HG03558 (cell line): Measurements from ENCODE around the gene SASS6.

Source experiments
- ATAC-seq: cut with Tn5 transposase; IDR thresholded peaks from one replicate; pipeline ENCODE4 v1.9.1; 2021; ENCODE audit warnings: moderate number of reproducible peaks; ENCODE audit not compliant: unreplicated experiment; ENCODE audit errors: extremely low read depth

SASS6 gene

GRCh38 chr1:100109554-100110066, 23.1 kb downstream of the SASS6 start:
- no peak for ATAC-seq

GRCh38 chr1:100107696-100108095, 25.0 kb downstream of the SASS6 start:
- ATAC-seq: no peak

DNA sequence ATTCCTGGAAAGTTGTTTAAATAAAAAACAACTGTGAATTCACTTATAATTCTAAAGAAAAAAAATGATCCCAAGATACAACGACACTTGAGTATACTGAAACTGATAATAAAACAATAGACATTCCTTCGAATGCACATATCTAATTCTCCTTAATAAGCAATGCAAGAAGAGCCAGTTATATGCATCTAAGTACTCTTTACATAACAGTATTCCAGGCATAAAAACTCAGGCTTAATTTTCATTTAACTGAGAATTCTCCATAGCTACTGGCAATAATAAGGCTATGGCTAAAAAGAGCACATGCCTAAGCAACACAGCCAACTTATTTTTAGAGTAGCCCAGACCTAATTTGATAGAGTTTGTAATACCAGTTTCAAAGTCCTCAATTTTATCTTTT, 31.2 kb downstream of the SASS6 start:
- no peak for ATAC-seq

DNA sequence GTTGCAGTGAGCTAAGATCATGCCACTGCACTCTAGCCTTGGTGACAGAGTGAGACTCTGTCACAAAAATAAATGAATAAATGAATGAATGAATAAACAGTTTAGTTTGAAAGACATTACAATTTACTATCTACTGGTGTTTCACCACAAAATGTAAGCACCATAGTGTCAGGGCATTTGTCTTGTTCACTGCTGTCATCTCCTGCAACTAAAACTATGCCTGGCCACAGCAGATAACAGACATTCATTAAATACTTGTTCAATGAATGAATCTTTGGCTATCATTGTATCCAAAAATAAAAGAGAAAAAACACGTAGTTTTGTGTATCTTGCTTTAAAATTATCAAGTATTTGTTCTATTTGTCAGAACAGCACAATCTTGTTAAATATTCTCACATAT, 32.5 kb downstream of the SASS6 start:
- ATAC-seq: no peak

DNA sequence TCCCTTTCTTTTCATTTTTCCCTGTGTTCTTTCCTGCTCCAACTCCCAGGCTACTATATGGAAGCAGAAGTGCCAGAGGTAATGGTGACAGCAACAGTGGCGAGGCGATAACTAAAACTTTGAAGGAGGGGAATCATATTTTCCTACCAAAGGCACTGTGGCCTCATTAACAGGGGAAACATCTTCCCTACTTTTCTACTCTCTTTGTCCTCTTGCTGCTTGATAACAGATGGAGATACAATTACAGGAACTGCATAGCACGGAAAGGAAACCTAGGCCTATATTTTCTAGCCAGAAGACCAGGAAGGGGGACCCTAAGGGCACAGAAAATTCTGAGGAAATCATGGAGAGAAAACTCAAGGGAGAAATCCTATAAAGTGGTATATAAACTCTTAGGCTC, 42.3 kb downstream of the SASS6 start:
- no peak for ATAC-seq

DNA sequence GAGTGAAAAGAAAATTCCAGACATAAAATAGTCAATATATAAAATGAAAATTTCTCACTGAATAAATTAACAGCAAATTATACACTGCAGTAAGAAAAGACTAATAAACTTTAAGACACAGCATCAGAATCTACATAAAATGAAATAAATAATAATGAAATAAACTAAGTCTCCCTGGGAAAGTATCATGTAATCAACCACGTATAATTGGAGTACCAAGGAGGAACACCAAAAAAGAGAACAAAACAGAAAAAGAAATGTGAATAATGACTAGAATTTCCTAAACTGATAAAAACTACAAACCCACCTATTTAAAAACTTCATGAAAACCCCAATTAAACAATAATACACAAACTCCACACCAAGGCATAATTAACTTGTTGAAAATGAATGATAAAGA, 43.6 kb downstream of the SASS6 start:
- ATAC-seq: no peak

DNA sequence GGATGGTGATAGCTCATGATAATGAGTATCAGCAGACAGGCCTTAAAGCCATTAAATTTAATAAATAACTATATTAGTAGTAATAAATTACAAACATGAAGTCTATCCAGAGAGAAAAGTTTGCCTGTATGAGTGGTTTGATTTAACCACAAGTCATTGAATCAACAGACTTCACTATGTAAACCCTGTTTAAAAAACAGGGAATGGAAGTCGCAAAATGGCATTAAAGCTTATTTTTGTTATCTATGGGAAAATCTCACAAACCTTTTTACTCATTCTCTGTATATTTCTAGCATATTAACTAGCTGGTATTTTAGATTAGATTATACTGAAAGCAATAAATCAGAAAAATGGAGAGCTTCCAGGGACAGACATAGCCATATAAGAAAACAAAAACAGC, 45.3 kb downstream of the SASS6 start:
- ATAC-seq: no peak

- ATAC-seq: no peak
Measured at GRCh38 chr1:100080331-100080730, 52.4 kb downstream of the SASS6 start.

GRCh38 chr1:100077531-100077930, 55.2 kb downstream of the SASS6 start:
- no peak for ATAC-seq

DNA sequence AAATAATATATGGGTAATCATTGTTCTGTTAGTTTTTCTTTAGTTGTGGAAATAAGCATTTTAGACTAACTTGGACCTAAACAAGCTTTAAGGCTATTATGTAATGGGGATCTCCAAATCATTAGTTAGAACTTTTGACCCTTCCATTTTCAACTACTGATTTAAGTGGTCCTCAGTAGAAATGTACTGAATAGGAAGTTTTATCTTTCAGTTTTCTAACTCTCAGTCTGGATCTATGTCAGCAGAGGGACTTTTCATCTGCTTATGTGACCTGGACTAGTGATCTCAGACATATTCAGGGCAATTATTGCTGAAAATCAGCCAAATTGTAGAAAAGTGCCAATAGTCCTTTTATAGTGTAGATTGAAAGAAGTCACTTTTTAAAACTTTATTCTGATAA, 56.0 kb downstream of the SASS6 start:
- peak; percentile 66 for ATAC-seq

DNA sequence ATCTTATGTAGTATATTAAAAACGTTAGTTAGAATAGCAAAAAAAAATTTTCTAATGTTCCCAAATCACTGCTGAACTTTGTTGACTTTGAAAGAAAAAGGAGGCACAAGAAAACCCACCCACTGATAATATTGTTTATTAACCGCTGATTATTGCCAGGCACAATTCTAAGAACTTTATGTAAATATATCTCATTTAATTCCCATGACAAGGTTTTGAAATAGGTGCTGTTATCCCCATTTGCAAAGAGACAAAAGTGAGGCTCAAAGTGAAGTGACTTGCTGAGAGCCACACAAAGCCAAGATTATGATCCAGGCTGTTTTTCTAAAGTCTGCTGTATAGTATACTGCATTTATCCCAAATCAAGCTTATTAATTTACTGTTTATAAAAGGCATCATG, 56.4 kb downstream of the SASS6 start:
- no peak for ATAC-seq

- ATAC-seq: peak; percentile 33
Measured at GRCh38 chr1:100075773-100076172, 57.0 kb downstream of the SASS6 start.

GRCh38 chr1:100074604-100075395, 57.9 kb downstream of the SASS6 start:
- no peak for ATAC-seq

DNA sequence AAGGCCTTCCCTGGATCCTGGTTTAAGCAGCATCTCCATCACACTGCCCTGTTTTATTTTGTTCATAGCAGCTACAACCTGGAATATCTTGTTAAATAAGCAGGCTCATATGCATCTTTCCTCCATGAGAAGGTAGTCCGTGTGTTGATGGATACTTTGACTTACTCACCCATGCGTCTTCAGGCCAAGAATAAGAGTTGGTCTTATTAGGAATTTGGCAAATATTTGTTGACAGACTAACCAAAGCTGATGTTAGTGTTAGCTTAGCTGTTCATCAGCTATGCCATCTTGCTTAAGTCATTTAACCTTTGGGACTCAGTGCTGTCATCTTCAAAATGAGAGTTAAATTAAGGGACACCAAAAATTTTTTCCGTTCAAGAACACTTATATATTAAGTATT, 59.2 kb downstream of the SASS6 start:
- no peak for ATAC-seq

DNA sequence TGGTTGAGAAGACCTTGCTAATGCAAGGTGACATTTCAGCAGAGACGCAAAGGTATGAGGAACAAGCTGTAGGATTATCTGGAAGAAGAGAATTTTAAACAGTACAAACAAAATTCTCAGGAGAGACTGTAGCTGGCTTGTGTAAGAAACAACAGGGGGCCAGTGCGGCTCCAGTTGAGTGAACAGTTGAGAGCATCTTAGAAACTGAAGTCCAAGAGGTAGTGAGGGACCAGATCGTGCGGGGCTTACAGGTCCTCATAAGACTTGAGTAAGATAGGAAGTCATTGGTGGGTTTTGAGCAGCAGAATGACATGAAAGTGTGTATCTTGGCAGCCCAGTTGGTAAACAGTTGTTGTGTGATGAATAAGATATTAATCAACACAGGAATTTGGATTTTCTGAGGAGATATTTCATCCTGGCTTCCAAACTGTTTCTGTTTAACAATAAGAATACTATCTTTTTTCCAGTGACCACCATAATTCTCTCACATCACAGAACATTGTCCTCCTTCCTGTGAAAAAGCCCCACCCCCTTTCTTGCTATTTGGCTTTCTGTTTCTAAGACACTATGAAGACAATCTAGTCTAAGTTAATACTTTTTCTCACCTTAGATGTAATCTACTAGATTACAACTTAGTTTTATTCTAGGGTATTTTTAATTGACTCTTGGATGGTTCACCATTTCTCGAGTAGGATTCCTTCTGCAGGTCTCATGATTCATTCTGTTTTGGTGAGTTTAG, 62.4 kb downstream of the SASS6 start:
- ATAC-seq: no peak

DNA sequence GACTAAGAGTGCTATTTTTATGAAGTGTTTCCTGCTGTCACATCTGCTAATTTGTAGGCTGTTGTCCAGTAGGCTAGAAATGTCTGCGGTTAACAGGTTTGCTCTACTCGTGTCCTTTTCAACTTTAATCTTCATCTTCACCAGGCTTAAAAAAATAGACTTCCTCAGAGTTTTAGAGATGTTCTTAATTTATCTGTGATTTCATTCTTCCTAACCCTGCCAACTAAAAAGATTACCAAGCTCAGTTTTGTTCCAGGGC, 66.8 kb downstream of the SASS6 start:
- ATAC-seq: no peak

DNA sequence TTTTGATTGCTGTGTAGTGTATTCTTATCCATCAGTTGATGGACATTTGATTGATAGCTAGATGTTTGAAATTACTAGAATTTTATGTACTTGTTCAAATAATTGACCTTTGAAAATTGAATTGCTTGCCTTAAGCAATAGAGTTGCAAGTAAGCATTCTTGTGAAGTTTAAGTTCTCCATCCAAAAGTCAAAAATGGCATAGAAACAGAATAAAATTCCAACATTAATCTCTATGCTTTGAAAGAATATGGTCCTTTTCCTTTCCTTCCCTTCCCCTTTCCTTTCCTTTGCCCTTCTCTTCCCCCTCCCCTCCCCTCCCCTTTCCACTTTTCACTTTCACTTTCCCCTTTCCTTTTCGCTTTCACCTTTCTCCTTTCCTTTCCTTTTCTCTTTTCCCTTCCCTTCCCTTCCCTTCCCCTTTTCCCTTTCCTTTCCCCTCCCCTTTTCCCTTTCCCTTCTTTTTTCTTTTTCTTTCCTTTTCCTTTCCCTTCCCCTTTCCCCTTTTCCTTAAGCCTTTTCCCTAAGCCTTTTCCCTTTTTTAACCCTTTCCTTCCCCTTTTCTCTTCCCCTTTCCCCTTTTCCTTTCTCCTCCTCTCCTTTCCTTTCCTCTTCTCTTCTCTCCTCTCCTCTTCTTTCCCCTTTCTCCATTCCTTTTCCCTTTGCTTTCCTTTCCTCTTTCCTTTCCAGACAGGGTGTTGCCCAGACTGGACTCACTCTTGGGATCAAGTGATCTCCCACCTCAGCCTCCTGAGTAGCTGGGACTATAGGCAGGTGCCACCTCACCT, 67.4 kb downstream of the SASS6 start:
- ATAC-seq: no peak

DNA sequence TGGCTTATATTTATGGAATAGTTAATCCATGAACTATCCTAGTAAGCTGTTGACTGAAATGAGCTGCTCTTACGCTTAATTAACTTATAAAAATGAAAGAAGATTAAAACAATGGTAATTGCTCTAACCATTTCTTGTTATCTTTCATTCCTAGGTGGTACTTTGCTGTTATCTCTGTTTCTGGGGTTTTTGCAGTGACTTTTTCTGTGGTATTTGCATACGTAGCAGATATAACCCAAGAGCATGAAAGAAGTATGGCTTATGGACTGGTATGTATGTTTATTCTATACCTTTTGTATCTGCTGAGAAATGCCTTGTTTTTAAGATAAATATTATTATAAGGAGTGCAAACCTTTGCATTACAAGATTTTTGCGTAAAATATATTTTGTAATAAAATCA, 71.0 kb downstream of the SASS6 start:
- ATAC-seq: no peak

DNA sequence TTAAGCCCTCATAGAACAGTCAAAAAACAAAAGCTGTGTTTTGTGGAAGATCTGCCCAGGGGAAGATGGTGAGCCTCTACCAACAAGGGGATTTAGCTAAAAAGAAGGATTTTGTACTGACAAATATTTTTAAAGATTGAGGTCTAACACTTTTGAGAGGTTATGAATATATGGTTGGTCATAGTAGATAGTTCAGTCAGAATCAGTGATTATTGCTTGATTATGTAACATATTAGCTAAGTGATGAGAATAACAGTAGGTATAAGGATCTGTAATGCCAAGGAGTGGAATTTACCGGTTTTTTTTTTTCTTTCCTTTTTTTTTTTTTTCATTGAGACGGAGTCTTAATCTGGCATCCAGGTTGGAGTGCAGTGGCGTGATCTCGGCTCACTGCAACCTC, 79.0 kb downstream of the SASS6 start:
- no peak for ATAC-seq

- ATAC-seq: no peak
Measured at GRCh38 chr1:100053119-100053518, 79.6 kb downstream of the SASS6 start.

GRCh38 chr1:100051893-100052292, 80.8 kb downstream of the SASS6 start:
- ATAC-seq: no peak
